Osteocyte (in vitro differentiated cells): ENCODE measurements around the gene KAT6B. TPM values are rescaled to one million over a fixed set of nuclear protein-coding genes. Genes with fewer than 3 reads are reported as not detected.
"Not testable (repeated sequence)": the region's sequence is repeated elsewhere in the genome, so short reads cannot be mapped to it uniquely, and the experiment has no call there.

Experiments used
- DNase-seq: peaks from one replicate; pipeline ENCODE4 v3.0.0; 2021; ENCODE audit warnings: mixed read lengths; ENCODE audit not compliant: unreplicated experiment; ENCODE audit errors: extremely low spot score
- H3K27ac Mint-ChIP-seq: one replicate; pipeline ENCODE4 v1.8.0; 2021; ENCODE audit warnings: mild to moderate bottlenecking, mixed read lengths; ENCODE audit not compliant: unreplicated experiment
- H3K27me3 Mint-ChIP-seq: one replicate; pipeline ENCODE4 v1.8.0; 2021; ENCODE audit warnings: mixed read lengths; ENCODE audit not compliant: unreplicated experiment
- H3K36me3 Mint-ChIP-seq: one replicate; pipeline ENCODE4 v1.8.0; 2021; ENCODE audit warnings: mixed read lengths; ENCODE audit not compliant: unreplicated experiment
- H3K4me1 Mint-ChIP-seq: one replicate; pipeline ENCODE4 v1.8.0; 2021; ENCODE audit warnings: mixed read lengths; ENCODE audit not compliant: unreplicated experiment
- H3K4me3 Mint-ChIP-seq: one replicate; pipeline ENCODE4 v1.8.0; 2021; ENCODE audit warnings: mild to moderate bottlenecking, moderate library complexity, mixed read lengths; ENCODE audit not compliant: unreplicated experiment
- H3K9me3 Mint-ChIP-seq: one replicate; pipeline ENCODE4 v1.8.0; 2021; ENCODE audit warnings: mixed read lengths; ENCODE audit not compliant: unreplicated experiment
- total RNA-seq: library from RNA; stranded (reverse); gene quantifications from 2 replicates; pipeline ENCODE4 v1.2.1, GENCODE V29; 2021
- TF ChIP-seq, protein P1 (sequence below): fragments of 200-600 bp; sonication (generic); IDR thresholded peaks from 2 replicates; pipeline ENCODE4 v1.5.0; 2021; ENCODE audit warnings: antibody characterized with exemption, mild to moderate bottlenecking, moderate library complexity

Gene KAT6B
- total RNA-seq, 1 donor from 2014 or later: 28.2 TPM

DNA sequence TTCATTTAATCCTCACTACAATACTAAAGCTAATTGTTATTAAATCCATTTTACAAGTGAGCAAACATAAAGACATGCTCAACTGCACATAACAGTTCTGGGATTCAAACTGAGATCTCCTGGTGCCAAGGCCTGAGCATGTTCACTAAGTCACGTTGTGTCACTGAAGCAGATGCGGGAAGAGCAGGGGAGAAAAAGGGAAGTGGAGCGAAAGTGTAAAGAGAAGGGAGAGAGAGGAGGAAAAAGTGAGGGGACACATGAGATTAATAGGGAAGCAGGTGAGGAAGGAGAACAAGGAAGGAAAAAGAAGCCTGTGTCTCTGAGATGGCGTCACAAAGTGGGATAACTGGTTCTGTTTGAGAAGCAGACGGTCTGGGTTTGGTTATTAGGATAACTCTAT is 38.9 kb upstream of the KAT6B start:
- no peaks in the 10 kb centered on the region for H3K4me1 Mint-ChIP-seq
- TF ChIP-seq, protein P1, sequence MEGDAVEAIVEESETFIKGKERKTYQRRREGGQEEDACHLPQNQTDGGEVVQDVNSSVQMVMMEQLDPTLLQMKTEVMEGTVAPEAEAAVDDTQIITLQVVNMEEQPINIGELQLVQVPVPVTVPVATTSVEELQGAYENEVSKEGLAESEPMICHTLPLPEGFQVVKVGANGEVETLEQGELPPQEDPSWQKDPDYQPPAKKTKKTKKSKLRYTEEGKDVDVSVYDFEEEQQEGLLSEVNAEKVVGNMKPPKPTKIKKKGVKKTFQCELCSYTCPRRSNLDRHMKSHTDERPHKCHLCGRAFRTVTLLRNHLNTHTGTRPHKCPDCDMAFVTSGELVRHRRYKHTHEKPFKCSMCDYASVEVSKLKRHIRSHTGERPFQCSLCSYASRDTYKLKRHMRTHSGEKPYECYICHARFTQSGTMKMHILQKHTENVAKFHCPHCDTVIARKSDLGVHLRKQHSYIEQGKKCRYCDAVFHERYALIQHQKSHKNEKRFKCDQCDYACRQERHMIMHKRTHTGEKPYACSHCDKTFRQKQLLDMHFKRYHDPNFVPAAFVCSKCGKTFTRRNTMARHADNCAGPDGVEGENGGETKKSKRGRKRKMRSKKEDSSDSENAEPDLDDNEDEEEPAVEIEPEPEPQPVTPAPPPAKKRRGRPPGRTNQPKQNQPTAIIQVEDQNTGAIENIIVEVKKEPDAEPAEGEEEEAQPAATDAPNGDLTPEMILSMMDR: no peak
- no peaks in the 10 kb centered on the region for H3K27me3 Mint-ChIP-seq

DNA sequence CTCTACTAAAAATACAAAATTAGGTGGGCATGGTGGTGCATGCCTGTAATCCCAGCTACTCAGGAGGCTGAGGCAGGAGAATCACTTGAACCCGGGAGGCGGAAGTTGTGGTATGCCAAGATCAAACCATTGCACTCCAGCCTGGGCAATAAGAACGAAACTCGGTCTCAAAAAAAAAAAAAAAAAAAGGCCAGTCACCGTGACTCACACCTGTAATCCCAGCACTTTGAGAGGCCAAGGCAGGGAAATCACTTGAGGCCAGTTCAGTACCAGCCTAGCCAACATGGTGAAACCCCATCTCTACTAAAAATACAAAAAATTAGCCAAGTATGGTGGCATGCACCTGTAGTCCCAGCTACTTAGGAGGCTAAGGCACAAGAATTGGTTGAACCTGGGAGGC is 34.4 kb upstream of the KAT6B start:
- H3K36me3 Mint-ChIP-seq, H3K27me3 Mint-ChIP-seq, H3K27ac Mint-ChIP-seq, H3K9me3 Mint-ChIP-seq, H3K4me3 Mint-ChIP-seq, DNase-seq, H3K4me1 Mint-ChIP-seq: not testable (repeated sequence)

More for the DNA sequence above, 38.9 kb upstream of the KAT6B start:
- Mint-ChIP-seq H3K36me3 (no peaks in the 10 kb centered on the region), H3K4me3 (no peak overlapping the region), H3K27ac (no peak overlapping the region), H3K9me3 (no peaks in the 10 kb centered on the region)
- no peak for DNase-seq

DNA sequence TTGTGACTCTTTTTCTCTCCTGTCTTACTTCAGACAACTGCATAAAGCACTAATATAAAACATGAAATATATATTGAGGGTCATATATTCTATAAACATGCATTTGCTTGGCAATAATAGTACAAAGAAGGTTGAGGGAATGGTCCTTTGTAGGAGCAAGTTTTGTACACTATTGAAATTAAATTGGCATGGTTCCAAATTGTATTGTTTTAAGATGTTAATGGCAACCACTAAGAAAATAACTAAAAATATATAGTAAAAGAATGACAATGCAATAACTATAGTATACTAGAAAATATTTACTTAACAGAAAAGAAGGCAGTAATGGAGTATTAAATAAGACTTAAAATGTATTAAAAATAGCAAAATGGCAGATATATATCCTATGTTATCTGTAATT is 33.7 kb upstream of the KAT6B start:
- TF ChIP-seq, protein P1: no peak
- Mint-ChIP-seq H3K4me1 (no peaks in the 10 kb centered on the region), H3K9me3 (no peaks in the 10 kb centered on the region), H3K36me3 (no peaks in the 10 kb centered on the region), H3K27me3 (no peaks in the 10 kb centered on the region), H3K27ac (no peak overlapping the region), H3K4me3 (no peak overlapping the region)
- no peak for DNase-seq

DNA sequence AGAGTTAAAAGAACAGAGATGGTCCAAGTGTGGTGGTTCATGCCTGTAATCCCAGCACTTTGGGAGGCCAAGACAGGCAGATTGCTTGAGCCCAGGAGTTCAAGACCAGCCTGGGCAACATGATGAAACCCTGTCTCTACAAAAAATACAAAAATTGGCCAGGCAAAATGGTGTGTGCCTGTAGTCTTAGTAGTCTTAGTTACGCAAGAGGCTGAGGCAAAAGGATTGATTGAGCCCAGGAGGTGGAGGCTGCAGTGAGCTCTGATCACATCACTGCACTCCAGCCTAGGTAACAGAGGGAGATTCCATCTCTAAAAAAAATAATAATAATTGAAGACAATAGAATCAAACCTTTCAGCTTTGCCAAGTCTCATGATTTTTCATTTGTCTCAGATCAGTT is 33.2 kb upstream of the KAT6B start:
- not testable (repeated sequence) for H3K27ac Mint-ChIP-seq, H3K4me1 Mint-ChIP-seq, H3K36me3 Mint-ChIP-seq, H3K4me3 Mint-ChIP-seq, H3K27me3 Mint-ChIP-seq, DNase-seq, H3K9me3 Mint-ChIP-seq

DNA sequence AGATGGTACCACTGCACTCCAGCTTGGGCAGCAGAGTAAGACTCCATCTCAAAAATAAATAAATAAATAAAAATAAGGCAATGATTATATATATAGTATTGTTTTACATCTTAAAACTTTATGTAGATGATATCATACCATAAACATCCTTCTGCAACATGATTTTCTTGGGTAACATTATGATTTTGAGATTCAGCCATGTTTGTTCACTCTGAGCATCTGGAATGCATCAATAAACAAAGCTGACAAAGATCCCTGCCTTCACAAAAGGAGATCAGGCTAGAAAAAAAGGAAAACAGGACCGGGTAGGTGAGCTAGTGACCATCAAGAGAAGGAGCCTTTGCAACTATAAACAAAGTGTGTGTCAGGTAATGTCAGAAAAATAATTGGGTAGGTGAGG is 31.9 kb upstream of the KAT6B start:
- TF ChIP-seq, protein P1: no peak
- Mint-ChIP-seq H3K27ac (no peak overlapping the region), H3K4me1 (peaks cover under 1% of the 10 kb centered on the region)

DNA sequence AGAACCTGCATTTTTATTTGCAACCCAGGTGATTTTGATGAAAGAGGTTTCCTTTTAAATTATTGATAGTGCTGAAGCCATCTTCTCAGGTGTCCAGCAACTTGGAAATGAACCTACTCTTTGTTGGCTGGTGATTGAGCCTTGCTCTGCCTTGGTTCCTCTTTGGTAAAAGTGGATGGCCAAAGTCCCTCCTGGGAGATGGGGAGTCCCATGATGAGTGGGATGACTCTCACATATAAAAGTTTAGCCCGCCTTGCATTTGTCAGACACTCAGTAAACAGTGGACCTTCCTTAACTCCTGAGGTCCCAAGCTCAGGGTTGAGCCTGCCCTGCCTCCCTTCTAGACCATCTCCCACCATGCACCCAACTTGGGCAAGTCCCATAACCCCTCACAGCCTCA is 28.9 kb upstream of the KAT6B start:
- Mint-ChIP-seq H3K27me3 (no peaks in the 10 kb centered on the region), H3K36me3 (no peaks in the 10 kb centered on the region), H3K4me3 (no peak overlapping the region), H3K27ac (no peak overlapping the region), H3K9me3 (peaks cover 5% of the 10 kb centered on the region), H3K4me1 (peaks cover 7% of the 10 kb centered on the region)
- TF ChIP-seq, protein P1: no peak
- no peak for DNase-seq

More for the DNA sequence above, 31.9 kb upstream of the KAT6B start:
- Mint-ChIP-seq H3K27me3 (no peaks in the 10 kb centered on the region), H3K4me3 (no peak overlapping the region), H3K36me3 (no peaks in the 10 kb centered on the region), H3K9me3 (peaks cover under 1% of the 10 kb centered on the region)
- no peak for DNase-seq
